EL (cell line): ENCODE results near the gene WDR13.
A peak's percentile ranks its signal among the peaks of the same experiment; 100 is the strongest.
"Not testable (repeated sequence)": the region's sequence is repeated elsewhere in the genome, so short reads cannot be mapped to it uniquely, and the experiment has no call there.

ENCODE experiments used
- DNase-seq: peaks from one replicate; pipeline ENCODE4 v3.0.0-alpha.2; 2016

The WDR13 gene

GRCh38 chrX:48598614-48599013 lies 1.3 kb downstream of the WDR13 start:
- DNase-seq = no peak

GRCh38 chrX:48599341-48599740 lies 2.0 kb downstream of the WDR13 start:
- DNase-seq = no peak

GRCh38 chrX:48600226-48600625 lies 2.9 kb downstream of the WDR13 start:
- DNase-seq = no peak

- DNase-seq = no peak
These were observed 4.6 kb downstream of the WDR13 start for GRCh38 chrX:48601741-48602394.

- DNase-seq = no peak
These were observed 7.4 kb downstream of the WDR13 start for GRCh38 chrX:48604701-48605100.

GRCh38 chrX:48606091-48606490 lies 8.8 kb downstream of the WDR13 start:
- DNase-seq = no peak

- DNase-seq = no peak
These were observed 14.4 kb downstream of the WDR13 start for GRCh38 chrX:48611703-48612102.

GRCh38 chrX:48613502-48614160 lies 16.3 kb downstream of the WDR13 start:
- peak; percentile 14 for DNase-seq

GRCh38 chrX:48616576-48616975 lies 19.3 kb downstream of the WDR13 start:
- no peak for DNase-seq

GRCh38 chrX:48617542-48618340 lies 20.4 kb downstream of the WDR13 start:
- DNase-seq = no peak

- DNase-seq = peak; percentile 3
These were observed 29.4 kb downstream of the WDR13 start for GRCh38 chrX:48626401-48627298.

GRCh38 chrX:48631376-48632090 lies 34.2 kb downstream of the WDR13 start:
- DNase-seq = peak; percentile 87

GRCh38 chrX:48632207-48632606 lies 34.9 kb downstream of the WDR13 start:
- DNase-seq = no peak

- no peak for DNase-seq
These were observed 39.0 kb downstream of the WDR13 start for GRCh38 chrX:48636301-48636700.

- no peak for DNase-seq
These were observed 39.5 kb downstream of the WDR13 start for GRCh38 chrX:48636776-48637175.

- no peak for DNase-seq
These were observed 48.4 kb downstream of the WDR13 start for GRCh38 chrX:48645669-48646068.

GRCh38 chrX:48648336-48648751 lies 51.1 kb downstream of the WDR13 start:
- peak; percentile 54 for DNase-seq

- no peak for DNase-seq
These were observed 51.8 kb downstream of the WDR13 start for GRCh38 chrX:48649102-48649501.

- not testable (repeated sequence) for DNase-seq
These were observed 54.8 kb downstream of the WDR13 start for GRCh38 chrX:48652055-48652579.

- DNase-seq = not testable (repeated sequence)
These were observed 57.5 kb downstream of the WDR13 start for GRCh38 chrX:48654746-48655145.
